Hematopoietic multipotent progenitor cell treated with erythropoietin and hydrocortisone succinate and interleukin-3 and kit ligand, for 17 days (in vitro differentiated cells): ENCODE results near the gene GALNTL6.

Experiments
- DNase-seq: peaks from one replicate; pipeline ENCODE4 v3.0.0-alpha.2; 2015; ENCODE audit warnings: low spot score

The GALNTL6 gene

DNA sequence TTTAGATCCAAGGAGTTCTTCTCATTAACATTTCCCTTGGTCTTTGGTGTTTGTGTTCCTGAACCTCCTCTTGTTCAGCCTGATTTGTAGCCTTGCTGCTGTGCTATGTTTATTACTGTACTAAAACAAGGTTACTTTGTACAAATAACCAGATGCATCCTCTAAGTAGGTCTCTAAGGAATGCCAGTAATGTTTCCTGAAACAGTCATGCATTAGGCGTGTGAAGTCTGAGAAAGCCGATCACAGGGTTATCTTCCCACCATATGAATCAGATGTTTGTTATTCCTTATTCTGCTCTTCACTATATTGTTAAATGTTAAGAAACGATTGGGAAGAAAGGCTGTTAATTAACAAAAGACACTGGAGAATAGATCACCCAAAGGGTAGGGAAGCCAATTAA is 66.9 kb downstream of the GALNTL6 start:
- DNase-seq: no peak

DNA sequence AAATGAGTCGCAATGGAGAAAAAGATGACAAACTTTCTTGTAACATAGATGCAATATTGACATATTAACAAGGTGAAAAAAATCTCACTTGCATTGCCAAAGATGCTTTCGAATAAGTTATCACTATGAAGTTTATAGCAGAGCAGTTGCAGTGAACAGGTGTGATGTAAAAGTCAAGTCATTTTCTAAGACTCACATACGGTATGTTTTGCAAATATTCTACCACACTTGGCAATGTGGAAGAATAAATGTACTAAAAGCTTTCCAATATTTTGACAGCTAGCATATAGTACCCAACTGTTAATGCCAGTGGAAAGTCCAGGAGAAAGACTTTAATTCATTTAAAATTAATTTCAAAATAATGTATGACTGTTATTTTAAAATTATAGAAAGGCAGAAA is 76.5 kb downstream of the GALNTL6 start:
- no peak for DNase-seq

DNA sequence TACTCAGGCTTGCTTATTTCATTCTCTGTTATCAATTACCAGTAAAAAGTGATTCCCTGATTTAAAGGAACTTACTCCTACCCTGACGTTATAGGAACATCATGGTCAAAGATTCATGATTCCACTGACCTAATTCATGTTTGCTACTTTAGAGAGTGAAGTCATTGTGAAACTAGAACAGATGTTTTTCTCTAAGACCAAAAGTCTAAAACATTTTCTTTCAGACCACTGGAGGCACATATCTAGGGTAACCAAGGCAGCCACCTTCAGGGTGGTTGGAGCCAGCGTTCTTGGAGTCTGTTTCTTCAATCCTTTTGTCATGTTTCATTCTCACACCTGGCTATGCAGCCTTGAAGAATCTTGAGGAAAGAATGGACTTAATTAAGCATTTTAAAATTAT is 77.8 kb downstream of the GALNTL6 start:
- DNase-seq: no peak

DNA sequence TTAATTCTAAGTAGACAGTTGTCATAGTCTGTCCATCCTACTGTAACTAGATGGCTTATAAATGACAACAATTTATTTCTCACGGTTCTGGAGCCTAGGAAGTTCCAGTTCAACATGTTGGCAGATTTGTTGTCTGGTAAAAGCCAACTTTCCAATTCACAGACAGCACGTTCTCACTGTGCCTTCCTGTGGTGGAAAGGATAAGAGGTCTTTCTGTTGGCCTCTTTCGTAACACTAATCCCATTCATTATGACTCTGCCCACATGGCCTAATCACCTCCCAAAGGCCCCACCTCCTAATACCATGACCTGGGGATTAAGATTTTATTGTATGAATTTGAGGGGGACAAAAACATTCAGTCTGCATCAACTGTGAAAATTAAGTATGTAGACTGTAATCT is 83.2 kb downstream of the GALNTL6 start:
- DNase-seq: no peak

DNA sequence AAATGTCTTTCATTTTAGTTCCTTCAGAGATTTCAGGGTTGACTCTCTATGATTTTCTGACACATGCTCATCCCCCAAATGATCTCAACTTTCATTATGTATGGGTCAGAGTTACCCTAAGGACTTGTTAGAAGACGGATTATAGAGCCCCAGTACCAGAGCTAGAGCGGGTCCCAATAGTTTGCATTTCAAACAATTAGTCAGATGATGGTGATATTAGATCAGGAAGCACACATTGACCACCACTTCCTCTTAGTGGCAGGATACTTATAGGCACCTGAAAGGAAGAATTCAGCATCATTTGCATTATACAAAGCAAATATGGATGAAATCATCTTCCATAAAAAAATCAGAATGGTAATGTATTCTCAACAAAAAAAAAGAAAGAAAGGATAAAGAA is 106.1 kb downstream of the GALNTL6 start:
- DNase-seq: no peak

DNA sequence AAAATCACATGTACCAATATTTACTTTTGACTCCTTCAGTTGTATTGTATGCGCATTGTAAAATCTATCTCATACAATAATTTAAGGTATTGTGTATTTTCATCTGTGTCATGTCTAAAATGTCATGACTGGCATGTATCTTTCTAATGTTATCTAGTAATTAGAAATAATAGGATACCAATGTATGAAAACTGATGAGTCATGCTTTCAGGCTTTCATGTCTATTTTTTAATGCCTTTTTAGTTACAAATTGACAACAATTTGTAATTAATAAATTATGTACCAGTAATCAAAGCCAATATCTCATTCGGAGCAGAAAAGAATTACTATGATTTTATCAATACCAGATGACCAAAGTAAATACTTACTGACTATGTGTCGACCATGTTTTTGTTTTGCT is 107.7 kb downstream of the GALNTL6 start:
- no peak for DNase-seq

DNA sequence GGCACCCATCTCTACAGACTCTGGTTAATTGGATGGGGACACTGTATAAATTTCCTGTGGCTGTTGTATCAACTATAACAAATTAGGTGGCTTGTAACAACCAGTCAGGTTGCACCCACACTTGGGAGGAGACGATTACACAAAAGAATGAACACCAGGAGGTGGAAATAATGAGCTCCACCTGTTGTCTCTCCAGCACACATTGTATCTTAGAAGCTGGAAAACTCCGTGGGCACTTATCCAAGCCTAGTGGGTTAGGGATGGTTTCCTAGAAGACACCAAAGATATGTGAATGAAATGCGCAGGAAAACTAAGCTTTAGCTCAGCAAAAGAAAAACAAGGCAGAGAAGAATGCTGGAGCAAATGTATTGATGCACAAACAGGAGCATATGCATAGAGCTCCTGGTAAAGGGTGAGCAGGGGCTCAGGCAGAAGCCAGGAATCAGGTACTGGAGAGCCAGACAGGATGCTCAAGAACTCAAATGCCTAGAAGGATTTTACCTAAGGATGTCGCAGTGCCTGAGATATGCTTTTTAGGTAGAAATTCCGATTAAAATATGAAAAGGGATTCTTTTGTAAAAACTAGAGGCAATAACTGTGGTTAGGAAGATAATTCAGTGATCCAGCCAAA is 111.7 kb downstream of the GALNTL6 start:
- DNase-seq: no peak

DNA sequence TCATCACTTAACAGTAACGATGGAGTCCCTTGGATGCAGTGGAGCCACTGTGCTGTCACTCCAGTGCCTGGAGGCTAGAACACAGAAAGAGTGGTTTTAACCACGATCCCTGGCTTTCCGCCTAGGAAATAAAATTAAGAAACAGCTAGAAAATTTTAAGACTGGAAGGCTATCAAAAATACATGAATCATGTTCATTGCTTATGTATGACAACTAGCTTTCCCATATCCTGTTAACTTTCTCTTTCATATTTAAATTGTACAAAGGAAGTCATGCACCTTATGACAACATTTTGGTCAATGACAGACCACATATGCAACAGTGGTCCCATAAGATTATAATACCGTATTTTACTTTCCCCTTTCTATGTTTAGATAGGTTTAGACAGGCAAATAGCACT is 115.1 kb downstream of the GALNTL6 start:
- DNase-seq: no peak

DNA sequence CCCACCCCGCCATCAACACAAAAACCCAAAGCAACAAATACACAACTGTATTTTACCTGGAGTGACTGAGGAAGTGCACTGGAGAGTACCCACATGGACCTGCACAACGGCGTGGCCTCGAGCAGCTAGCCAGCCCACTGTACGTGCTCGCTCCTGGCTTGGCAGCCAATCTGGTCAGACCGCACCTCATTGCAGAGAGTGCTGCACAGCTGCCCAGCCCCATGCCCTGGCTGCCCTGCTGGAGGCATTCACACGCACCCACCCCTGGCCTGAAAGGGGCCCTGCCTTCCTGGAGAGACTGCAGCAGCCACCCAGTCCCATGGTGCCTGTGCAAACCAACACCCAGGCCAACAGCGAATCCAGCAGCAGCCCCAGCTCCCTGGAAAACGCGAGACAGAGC is 116.3 kb downstream of the GALNTL6 start:
- no peak for DNase-seq

DNA sequence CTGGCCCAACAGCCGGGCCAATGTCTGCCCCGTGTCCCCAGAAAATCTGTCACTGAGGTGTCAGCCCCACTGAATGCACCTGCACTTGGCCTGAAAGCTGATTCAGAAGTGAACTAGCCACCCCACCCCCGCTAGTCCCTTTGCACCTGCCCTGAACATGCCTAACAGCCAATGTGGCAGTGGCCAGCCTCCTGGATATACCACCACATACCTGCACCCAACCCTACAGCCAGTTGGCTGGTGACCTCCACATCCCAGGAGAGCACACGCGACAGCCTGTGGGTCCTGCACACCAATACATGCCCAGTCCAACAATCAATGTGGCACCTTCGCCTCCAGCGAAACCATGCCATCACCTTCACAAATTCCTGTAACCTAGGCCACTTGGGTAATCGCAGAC is 116.7 kb downstream of the GALNTL6 start:
- no peak for DNase-seq

DNA sequence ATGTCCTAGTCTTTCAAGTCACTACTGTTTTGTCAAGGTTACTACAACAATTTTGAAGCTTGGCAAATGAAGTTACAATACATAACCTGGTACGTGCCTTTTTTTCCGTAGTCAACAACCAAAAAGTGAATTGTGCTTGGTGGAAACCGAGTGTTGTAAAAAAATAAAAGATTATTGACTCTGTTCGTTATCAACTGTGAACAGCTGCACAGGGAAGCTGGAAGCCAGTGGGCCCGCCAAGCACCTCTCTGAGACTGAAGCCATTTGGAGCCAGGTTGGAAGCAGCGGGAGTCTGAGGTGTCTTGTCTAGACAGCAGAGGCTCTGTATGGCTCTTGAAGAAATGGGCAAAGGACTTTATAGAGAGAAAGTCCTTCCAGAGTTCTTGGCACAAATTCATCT is 119.0 kb downstream of the GALNTL6 start:
- DNase-seq: no peak

DNA sequence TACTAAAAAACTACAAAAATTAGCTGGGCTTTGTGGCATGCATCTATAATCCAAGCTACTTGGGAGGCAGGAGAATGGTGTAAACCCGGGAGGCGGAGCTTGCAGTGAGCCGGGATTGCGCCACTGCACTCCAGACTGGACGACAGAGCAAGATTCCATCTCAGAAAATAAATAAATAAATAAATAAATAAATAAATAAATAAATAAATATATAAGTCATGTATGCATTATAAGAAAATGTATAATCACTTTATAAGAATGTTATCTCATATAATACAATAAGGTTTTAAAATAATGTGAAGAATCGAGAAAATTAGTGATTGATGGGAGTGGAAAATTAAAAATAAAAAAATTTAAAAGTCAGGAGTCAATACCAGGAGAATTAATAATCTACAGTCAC is 127.5 kb downstream of the GALNTL6 start:
- DNase-seq: no peak

DNA sequence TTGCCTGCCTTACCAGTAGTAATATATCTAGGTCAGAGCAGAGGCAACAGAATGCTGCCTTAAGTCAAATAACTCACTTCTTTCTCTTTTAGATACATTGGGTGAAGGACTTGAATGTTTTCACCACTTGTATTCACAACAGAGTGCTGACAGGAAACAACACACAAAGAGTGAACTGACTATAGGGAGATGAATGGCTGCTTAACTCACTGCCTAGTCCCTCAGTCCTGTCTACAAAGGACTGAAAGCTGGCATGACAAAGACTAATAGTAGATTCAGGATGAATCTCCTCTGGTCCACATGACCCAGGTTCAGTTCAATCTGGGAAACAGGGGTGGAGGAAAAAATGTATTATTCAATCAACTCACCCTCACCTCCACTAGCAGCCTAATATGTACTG is 134.2 kb downstream of the GALNTL6 start:
- DNase-seq: no peak

DNA sequence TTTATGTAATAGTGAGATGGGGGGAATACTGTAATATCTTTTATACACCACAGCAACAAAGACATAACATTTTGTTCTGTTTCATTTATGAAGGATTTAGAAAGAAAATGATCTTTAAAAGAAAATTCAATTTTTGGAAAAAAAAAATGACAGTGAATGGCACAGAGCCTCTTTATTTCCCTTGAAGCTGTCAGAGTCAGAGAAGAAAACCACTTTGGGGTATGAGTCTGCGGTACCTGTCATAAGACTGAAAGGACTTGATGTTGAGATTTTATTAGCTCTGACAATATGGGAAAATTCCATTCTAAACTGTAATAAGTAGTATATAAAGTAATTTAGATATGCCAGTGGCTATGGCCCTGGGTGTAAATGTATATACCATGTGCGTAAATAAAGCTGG is 134.8 kb downstream of the GALNTL6 start:
- DNase-seq: no peak

DNA sequence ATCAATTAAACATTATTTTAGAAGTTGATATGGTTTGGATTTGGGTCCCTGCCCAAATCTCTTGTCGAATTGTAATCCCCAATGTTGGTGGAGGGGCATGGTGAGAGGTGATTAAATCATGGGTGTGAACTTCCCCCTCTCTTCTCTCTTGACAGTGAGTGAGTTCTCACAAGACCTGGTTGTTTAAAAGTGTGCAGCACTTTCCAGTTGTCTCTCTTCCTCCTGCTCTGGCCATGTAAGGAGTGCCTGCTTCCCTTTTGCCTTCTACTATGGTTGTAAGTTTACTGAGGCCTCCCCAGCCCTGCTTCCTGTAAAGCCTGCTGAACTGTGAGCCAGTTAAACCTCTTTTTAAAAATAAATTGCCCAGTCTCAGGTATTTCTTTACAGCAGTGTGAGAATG is 141.4 kb downstream of the GALNTL6 start:
- no peak for DNase-seq

DNA sequence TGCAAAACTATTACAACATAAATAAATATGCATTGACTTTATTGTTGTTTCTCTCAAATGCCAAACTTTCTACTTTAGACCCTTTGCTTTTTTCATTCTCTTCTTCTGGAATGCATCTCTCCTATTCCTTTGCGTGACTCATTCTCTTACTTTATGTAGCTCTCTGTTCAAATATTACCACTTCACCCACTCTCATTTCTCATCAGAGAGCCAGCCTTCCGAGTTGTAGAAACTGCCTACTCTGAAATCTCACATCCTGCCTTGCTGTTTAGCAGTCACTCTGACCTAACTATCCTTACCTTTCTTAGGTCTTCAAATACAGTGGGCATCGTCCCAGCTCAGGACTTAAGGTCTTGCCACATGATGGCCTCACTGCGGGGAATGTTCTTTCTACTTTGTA is 143.5 kb downstream of the GALNTL6 start:
- DNase-seq: no peak

DNA sequence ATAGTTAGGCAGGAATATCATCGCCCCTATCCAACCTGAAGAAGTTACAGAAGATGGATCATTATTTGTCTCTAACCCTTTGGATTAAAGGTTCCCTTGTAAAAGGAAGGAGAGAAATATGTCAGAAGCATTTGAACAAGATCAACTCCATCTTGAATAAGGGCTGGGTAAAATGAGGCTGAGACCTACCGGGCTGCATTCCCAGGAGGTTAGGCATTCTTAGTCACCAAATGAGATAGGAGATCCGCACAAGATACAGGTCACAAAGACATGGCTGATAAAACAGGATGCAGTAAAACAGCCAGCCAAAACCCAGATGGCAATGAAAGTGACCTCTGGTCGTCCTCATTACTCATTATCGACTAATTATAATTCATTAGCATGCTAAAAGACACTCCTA is 148.9 kb downstream of the GALNTL6 start:
- no peak for DNase-seq

DNA sequence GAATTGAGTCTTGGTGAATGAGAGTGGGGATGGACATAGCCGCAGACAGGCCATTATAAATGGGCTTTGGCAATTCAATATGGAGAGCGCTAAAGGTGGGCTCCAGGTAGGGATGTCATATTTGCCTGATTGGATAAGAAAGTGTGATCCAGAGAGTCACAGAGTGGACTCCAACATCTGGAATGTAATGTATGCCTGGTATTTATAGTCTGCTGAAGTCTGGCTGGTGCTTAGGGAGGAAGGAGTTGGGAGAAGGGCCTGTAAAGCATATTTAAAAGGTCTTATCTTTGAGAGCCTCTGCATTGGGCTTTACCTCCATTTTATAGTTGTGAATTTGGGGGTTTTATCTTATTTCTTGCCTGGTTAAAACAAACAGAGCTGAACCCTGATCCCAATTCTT is 153.2 kb downstream of the GALNTL6 start:
- DNase-seq: no peak

DNA sequence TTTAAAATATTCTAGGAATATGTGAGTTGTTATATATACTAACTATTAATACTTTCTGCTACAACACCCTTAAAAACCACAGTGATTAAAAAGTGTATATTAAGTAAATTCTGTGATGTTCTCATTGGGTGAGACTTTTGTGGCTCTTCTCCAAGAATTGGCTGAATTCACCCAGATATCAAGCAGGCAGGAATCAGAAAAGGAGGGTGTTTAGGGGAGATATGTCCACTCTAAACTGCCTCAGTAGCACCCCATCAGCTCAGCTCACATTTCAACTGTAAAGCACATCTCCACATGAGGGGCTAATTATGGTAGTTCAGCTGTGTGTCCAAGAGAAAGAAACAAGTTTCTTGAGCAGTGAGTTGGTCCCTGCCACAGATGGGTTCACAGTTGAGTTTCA is 165.0 kb downstream of the GALNTL6 start:
- DNase-seq: no peak

DNA sequence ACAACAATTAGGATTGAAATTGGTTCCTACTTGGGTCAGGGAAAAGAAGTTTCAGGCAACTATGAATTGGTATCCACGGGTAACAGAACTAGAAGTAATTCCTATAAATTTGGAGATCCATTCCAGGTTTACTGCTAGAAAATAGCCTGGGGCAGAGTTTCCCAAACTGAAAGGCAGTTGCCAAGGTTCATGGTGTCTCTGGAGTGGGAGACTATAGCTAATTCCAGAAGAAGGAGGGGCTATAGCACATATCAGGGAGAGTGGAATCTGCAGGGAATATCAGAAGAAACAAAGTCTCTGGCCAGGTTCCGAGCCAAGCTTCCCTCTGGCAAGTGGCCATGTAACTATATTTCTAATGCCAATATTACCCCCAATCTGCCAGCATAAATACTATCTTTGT is 166.3 kb downstream of the GALNTL6 start:
- no peak for DNase-seq

DNA sequence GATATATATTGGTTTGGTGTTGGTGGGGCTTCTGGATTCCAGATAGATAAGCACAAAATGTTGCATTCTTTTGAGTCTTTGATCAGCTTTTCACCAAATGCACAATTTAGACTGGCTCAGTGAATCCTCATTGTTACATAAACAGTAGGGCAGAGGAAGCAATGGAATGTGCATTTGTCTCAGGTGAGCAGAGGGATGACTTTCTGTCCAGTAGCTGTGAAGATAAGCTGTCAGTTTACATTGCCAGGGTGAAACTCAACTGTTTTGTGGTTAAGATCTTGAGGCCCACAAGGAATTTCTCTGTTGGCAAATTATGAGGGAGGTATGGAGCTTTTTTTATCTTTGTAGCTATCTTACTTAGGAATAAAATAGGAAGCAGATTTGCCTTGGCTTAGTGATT is 168.0 kb downstream of the GALNTL6 start:
- no peak for DNase-seq

DNA sequence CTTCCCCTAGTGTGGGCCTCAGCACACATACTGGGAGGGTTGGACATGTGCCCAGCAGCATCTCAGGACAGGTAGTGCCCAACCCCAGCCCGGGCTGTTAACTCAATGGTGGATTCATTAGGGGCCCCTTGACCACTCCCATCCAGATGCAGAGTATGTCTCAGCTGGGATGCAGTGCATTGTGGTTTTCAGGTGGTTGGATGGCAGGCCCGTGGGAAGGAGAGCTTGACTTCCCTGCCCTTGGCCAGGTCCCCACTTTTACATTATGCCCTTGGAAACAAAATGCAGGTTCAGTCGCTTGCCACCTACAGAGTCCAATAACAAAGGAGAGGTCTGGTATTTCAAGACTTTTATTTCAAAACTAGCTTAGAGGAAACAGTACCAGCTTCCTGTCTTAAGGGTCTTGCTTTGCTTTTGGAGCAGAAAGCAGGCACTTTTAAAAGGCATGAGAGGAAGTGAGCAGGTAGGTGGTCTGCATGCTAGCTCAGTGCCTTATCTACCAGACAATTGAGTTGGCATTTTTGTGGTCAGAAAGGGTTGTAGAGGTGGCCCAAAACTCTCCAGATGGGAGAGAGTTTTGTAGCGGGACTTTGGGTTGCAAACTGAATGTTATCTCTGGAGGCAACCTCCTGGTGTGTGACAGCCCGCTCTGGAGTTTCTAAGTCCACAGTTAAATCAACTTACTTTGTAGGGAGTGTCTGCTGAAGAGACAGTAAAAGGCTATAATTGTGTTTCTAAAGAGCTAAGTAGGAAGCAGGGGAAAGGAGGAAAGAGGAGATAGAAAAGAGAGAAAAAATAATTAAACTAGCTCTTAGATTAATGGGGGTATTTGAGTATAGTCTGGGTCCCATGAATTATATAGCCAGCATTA is 171.0 kb downstream of the GALNTL6 start:
- DNase-seq: no peak

DNA sequence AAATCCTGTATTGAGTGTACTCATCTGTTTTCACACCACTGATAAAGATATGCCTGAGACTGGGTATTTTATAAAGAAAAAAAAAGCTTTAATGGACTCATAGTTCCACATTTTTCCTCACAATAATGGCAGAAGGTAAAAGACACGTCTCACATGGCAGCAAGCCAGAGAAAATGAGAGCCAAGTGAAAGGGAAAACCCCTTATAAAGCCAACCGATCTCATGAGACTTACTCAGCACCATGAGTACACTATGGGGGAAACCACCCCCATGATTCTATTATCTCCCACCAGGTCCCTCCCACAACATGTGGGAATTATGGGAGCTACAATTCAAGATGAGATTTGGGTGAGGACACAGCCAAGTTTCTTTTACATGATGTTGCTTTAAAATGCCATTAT is 171.9 kb downstream of the GALNTL6 start:
- no peak for DNase-seq

DNA sequence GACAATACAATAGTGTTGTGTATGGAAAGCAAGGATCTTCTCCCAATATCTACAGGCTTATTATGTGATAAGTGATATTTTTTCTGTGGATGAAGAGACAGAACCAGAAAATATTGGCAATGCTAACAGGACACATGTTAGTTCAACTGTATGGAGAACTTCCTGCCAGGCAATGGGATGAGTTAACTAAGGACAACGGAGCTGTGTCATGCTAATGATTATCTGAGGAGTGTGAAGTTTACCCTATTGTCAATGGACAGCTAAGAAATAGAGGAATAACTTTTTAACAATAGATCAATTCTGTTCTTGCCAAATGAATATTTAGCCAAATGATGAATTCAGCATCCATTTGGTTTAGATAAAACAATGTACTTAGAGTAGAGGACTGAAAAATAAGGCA is 180.0 kb downstream of the GALNTL6 start:
- DNase-seq: no peak
